WI38 (cell line): ENCODE data around the gene HTRA3.

ENCODE experiments used
- H3K4me3 ChIP-seq: 2 replicates; pipeline ENCODE4 v1.5.1; 2011; ENCODE audit warnings: low read depth, mild to moderate bottlenecking, control low read depth, low read length
- CTCF ChIP-seq: IDR thresholded peaks from 2 replicates; pipeline ENCODE4 v1.5.1; 2012; ENCODE audit warnings: low read depth, mild to moderate bottlenecking, control low read depth, low read length

The HTRA3 gene

DNA sequence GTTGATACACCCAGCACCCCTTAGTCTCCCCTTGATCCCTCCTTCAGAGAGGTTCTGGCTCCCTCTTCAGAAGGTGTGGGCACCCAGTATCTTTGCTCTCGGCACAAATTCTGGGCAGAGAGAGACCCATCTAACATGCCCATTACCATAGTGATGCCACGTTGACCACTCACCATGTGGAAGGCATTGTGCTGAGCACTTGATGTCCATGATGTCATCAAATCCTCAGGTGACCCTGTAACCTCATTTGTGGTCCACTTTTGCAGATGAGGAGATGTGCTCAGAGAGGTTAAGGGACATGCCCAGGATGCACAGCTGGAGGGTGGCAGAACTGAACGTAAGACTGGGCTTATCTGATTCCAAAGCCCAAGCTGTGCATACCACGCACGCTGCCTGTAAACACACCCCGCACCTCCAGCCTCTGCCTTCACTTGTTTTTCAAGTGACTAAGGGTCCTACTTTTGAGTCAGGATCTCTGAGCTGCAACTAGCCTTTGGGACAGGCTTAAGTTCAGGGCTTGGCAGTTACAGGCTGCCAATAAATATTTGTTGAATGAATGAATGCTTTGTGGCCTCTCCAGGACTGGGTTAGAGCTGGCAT lies 55.2 kb downstream of the HTRA3 start:
- no peak overlapping the region for H3K4me3 ChIP-seq
- no peak for TF ChIP-seq CTCF

DNA sequence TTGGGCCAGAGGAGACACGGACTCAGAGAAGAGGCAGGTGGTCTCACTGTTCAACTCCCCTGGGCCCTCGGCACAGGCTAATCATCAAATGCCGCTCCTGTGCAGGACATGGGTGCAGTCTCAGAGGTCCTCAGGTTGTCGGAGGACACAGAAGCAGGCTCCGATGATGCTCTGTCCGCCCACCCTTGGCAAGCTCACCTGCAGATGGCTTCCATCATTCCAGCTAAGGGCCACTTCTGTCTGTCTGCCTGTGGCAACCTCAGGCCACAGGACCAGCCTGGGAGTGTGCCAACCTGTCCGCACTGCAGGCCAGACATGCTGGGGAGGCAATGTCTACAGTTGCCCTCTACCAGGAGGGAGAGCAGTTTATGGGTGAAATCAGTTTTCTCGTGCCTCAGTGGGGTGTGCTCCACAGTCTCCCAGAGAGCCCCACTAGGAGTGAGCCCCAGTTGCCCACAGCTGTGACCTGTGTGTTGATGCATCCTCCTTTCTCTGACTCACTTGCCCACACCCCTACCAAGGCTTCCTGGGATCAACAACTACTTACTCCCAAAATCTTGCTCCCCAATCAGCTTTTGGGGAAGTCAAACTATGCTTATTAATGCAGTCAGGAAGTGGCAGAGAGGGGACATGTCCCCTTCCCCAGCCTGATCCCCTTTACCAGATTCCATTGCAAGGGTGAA lies 55.9 kb downstream of the HTRA3 start:
- H3K4me3 ChIP-seq: no peak overlapping the region
- no peak for TF ChIP-seq CTCF

DNA sequence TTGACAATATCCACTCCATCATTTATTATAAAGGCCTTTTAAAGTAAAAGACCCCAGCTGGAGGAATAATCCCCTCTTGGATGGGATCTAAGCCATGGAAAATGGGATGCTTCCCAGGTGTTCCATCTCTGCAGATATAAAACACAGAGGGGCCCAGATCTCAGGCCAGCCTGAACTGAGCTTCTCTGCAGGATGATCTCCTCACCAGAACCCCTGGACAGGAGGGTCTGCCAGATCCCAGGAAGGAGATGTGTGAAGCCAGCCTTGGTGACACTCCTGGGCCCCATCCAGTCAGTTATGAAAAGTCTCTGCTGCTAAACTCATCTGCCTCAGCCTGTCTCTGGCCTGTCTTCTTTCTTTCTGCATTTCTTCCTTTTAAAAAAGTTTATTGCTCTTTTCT lies 56.7 kb downstream of the HTRA3 start:
- no peak for TF ChIP-seq CTCF
- no peak overlapping the region for H3K4me3 ChIP-seq

DNA sequence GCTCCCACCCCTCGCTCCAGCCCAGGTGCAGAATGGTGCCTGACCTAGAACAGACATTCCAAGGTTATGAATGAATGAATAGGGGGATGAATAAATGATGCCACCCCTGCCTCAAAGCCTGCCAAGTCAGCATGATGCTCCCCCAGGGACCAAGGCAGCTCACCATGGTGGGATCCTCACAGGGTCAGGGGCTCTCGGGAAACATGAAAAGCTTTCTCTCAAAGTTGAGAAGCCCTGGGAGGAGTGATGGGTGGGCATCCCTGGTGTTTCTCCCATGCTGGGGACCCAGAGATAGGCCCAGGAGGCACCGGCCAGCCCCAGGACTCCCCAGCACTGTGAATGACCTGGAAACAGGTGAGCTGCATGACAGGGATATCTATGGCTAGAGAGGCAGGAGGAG lies 58.9 kb downstream of the HTRA3 start:
- no peak for TF ChIP-seq CTCF
- no peak overlapping the region for H3K4me3 ChIP-seq

GRCh38 chr4:8328866-8329559 lies 59.5 kb downstream of the HTRA3 start:
- H3K4me3 ChIP-seq: no peak overlapping the region
- TF ChIP-seq CTCF: no peak

- TF ChIP-seq CTCF: no peak
- H3K4me3 ChIP-seq: no peak overlapping the region
Measured at GRCh38 chr4:8329560-8329858, 60.0 kb downstream of the HTRA3 start.
